Frontal cortex (tissue), 4 donors: ENCODE results near the gene PIK3IP1. TPM values are rescaled to one million over a fixed set of nuclear protein-coding genes. Genes with fewer than 3 reads are reported as not detected.

Experiments
- DNase-seq, 2 donors: peaks; one replicate each; pipeline ENCODE4 v3.0.0; 2012; ENCODE audit warnings: low spot score in 2 of 2
- FAIRE-seq: peaks from 2 replicates; lab custom pipeline; 2012; peaks lifted over from hg19 to GRCh38; lab: Jason Lieb, UNC
- total RNA-seq: library from RNA; depleted of rRNA; stranded (reverse); fragments of >200 nt; gene quantifications from one replicate; pipeline ENCODE4 v1.2.3, GENCODE V29; 2014
- donor health status: control.
- donor health status: control.
- donor health status: control.

PIK3IP1 gene
- total RNA-seq, 1 donor from 2014 or later: 20.8 TPM

DNA sequence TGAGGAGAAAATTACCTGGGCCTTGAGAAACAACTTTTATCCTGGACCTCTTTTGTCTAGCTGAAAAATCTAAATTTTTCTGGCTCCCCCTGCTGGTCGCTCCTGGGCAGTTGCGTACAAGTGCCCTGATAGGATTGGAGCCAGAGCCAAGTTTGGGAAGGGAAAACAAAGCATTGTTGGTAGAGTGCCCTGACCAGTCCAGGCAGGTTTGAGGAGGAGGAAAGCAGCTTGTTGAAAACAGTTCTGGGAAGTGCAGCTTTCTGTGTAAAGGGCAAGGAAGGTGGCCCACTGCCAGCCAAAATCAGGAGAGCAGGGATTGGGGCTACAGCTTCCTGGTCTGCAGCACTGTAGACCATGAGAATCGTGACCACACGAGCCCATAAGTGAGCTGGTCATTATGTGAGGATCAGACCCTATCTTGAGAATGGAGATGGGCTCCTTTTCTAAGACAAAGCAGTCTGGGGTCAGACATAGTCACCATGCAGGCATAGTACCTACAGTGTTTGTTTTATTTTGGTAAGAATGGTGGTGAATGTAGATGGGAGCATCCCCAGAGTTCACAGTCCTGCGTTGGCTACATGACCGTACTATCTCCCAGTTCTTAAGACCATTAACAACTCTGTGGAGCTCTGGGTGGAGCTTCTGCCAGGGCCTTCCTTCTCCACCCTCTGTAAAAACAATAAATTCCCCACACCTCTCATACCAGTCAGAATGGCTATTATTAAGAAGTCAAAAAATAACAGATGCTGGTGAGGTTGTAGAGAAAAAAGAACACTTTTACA is 21.3 kb upstream of the PIK3IP1 start:
- FAIRE-seq (no peak), DNase-seq (peak; percentile 37 to 73)

DNA sequence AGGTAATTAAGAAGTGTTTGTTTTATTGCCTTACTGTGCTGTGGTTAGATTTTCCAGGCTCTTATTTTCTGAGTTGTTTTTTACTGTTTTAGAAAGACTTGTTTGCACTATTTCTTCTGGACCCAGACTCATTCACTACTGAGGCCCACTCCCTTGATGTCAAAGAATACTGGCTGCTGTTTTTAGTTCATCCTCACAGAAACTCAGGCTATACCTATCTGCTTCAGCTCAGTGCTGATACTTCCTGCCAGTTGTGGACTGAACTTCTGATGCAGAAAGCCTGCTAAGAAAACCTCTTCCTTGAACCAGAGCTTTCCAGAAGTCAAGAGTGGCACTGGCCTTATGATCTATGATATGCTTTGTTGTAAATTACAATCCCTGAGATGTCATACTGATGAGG is 15.9 kb upstream of the PIK3IP1 start:
- no peak for DNase-seq
- FAIRE-seq: no peak

DNA sequence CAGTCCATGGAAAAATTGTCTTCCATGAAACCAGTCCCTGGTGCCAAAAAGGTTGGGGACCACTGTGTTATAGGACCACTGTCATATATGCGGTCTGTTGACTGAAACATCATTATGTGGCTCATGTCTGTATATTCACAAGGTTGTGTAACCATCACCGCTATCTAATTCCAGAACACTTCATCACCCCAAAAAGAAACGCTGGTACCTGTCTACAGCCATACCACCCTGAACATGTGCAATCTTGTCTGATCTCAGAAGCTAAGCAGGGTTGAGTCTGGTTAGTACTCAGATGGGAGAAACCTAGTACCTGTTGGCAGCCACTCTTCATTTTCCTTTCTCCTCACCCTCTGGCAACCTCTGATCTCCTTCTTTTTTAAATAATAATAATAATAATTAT is 12.9 kb upstream of the PIK3IP1 start:
- DNase-seq: no peak
- FAIRE-seq: no peak

DNA sequence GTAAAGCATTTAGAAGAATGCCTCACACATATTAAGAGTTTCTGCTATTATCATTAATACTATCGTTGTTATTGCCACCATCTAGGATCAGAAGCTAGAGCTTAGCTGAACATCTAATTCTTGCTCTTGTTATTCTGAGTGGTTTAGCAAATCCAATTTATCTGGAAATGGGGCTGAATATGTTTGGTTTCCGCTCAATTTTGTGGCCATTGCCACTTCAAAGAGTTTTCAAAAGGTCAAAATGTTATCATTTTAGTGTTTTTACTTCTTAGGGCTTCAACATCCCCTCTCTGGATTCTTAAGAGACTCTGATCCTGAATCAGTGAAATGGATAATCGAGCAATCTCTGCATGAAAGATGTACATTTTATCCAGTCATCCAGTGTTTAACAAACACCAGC is 10.2 kb upstream of the PIK3IP1 start:
- FAIRE-seq (no peak), DNase-seq (no peak)

DNA sequence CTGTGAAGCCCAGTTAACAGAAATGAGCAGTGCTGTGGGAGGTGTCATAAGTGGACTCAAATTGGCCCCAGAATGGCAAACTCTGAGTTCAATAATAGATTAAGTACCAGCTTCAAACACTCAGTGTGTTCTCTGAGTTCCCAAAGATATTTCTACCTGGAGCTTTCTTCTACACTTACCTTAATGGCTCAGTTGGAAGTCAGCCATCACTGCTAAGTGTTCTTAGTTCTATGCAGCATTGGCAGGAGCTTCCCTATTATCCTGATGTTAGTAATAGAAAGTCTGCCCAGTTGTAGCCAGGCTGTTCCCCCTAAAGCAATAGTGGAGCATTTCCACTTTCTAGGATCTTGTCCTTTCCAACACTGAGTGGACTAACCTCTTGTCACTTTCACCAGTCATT is 9.7 kb upstream of the PIK3IP1 start:
- FAIRE-seq: no peak
- DNase-seq: no peak

DNA sequence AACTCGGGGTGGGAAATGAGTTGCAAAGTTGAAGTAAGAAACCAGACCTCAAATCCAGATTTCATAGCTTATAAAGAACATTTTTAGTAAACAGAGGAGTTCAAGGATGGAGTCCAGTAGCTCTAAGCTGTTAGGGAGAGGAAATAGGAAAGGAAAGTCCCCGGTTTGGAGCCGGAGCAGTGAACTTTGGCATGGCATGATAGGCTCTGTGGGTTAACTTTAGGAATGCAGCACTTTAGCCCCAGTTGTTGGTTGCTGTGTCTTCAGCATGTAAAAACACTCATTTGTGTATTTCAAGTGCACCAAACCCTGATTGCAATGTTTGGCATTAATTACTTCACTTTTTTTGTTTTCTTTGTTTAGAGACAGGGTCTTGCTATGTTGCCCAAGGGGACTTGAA is 8.6 kb upstream of the PIK3IP1 start:
- DNase-seq: no peak
- FAIRE-seq: no peak

DNA sequence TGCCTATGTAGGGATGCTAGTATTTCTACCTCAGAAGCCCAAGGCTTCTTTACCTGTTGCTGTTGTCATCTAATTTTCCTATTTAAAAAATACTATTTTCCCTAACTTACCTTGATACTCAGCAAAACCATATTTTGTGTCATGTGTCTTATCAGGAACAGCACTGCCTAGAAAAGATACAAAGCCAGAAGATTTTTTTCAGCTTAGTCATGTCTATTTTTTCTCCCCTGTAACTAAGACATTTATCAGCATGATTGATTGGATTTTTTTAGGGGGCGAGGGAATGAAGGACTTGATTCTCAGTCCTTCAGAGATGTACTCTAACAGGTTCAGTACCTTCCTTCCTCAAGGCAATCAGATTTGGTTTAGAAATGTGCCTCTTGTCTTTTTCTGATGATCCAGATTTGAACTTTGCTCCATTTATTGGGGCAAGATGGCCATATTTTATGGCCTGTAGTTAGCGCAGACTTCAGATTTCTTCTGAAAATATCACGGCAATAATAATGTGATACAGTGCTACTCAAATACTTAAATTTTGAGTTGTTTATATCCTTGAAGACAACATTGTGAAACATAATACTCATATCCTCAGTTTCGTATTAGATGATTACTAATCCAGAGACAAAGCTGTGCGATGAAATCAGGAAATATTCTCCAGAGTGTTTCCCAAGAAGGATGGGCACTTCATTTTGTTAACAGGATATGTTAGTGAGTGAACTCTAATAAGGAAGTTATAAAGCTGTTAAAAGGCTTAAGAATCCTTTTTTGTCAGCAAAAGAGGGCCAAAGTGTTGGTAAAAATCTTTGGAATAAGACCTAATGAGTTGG is 3.8 kb upstream of the PIK3IP1 start:
- DNase-seq (no peak), FAIRE-seq (no peak)

DNA sequence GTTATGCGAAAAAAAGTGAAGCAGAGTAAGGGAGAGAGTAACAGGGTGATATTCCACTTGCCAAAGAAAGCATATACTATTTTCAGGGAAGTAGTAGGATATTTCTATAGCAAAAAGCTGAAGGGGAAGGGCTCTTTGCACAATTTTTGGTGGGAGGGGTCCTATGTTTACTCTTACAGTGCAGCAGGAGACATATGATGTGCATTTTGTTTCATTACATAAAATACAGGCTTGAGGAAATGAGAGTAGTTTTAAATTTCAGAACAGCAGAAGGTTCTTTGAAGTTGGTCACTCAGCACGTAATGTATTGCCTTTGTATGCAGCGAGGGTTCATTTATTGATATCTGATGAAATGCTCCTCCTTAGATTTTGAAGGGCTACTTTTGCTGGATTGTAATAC is 3.1 kb upstream of the PIK3IP1 start:
- FAIRE-seq: no peak
- DNase-seq: no peak

DNA sequence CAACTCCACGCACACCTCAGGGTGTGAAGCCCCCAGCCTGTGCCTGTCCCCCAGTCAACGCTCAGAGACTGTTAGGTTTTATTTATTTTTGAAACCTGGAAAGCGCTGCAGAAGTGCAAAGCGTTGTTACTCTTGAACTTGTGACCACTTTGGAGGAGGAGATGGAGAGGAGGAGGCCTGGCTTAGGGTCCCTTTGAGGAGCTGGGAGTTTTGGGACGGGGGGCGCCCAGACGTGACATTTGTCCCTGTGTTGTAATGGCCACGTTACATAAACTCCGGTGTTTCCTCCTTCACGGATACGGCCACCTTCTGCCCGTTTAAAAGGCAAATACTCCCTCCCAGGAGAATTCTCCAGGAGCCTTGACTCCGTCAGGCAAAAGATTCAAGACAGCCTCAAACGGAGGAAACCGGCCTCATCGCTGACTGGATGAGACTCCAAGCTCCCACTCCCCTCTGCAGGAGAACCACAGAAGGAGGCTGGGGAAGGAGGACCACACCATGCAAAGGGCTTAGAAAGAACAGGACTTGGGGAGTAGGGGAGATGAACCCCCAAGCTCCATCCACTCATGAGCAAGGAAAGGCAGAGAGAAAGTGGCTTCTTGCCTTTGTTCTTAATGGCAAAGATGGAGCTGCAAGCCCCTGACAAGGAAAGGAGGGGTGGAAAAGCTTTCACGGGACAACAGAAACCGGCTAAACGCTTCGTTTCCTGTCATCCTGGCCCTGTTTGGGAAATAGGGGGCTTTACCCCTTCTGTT is 630 bp downstream of the PIK3IP1 start:
- FAIRE-seq (no peak), DNase-seq (no peak)

DNA sequence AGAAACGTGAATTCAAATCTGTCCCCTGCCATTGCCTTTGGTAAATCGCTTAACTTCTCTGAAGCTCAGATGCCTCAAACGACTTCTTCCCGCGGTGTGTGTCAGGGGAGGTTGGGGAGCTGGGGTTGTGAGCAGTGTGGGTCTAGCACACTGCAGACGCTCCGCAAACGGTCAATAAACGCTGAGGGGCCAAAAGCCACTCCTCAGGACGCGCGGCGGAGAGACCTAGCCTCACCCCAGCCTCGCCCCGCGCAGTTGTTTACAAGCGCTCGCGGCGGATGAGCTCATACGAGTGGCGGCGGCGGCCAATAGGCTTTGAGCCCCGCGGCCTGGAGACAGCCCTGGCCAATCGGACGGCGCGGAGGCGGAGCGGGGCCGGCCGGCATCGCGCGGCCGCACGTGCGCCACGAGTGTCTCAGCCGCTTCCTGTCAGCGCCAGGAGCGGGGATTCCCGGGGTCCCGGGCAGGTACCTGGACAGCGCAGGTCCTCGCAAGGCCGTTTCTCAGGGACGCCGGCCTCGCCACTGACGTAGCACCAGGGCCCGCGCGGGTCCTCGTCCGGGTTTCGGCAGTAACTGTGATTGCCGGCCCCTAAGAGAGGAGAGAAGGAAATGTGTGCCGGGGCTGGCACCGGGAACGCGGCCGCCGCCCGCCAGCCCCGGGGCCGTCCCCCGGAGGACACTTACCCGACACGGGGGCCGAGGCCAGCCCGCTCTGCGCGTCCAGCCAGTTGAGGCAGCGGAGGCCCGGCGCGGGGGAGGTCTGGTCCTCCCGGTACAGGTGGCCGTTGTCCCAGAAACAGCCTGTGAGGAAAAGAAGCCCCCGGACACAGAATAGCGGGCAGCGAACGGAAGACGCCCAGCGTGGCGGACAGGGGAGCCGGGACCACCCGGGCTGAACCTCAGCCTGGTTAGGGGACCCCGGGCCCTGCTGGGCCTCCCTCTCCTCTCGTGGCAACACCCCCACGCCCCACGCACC is 1.5 kb downstream of the PIK3IP1 start:
- FAIRE-seq (no peak), DNase-seq (peak; percentile 87 to 94)

DNA sequence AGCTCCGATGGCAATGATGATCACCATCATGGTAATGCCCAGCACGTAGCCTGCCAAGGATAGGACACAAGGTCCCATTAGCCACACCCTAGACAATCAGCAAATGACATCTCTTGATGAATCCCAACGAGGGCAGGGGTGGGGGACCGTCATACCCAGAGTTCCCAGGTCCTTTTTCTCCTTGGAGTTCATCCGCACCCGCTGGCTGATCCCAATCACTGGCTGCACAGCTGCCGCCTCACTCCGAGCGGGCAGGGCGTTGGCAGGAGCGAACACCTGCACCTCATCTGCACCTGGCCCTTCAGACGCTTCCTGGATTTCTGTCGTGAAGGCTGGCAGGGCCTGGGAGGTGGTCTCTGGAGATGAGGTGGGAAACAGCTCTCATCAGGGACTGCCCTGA is 2.9 kb downstream of the PIK3IP1 start:
- DNase-seq (no peak), FAIRE-seq (no peak)

DNA sequence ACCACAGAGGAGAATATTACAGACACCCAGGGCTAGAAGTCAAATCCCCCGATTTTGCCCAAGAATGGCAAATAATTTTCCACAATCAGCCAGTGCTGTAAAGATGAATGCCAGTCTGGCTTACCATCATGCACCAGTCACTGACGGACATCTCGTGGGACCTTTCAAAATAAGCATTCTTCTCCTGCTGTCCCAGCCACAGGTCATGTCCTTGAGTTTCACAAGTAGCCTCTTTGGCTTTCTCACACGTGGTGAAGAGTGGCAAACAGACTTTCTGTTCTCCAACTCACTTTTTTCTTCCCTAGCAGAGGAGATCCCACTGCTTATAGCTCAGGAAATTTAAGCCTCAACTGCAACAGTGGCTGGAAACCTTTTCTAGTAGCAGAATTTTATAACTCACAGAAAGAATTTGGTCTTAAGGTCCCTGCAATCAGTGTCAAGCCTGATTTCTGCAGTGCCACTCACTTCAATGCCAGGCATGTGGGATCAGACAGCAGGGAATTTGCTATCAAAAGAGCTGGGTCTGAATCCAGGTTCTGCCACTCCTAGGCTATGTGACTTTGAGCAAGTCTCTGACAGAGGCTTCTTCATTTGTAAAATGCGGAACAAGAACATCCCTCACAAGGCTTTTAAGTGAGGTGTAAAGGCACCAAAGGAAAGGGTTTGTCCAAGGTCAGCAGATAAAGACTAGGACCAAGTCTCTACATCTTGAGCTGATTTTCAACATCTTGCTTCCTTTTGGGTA is 3.6 kb downstream of the PIK3IP1 start:
- DNase-seq (no peak), FAIRE-seq (no peak)

DNA sequence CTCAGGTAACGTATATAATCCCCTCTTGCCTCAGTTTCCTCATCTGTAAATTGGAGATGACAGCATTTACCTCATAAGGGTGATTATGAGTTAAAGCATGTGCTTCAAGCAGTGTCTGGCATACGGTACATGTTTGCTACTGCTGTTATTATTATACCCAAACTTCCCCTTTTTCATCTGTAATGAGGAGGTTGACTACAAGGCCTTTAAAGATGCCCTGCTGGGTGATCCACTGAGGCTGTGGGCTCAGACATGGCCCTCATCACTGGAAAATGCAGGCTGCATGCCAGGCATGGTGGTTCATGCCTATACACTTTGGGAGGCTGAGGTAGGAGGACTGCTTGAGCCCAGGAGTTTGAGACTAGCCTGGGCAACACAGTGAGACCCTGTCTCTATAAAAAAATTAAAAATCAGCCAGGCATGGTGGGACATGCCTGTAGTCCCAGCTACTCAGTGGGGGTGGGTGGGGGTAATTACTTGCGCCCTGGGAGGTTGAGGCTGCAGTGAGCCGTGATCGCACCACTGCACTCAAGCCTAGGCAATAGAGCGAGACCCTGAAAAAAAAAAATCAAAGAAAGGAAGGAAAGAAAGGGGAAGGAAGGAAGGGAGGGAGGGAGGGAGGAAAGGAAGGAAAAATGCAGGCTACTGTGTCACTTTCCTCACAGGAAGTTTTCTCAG is 4.3 kb downstream of the PIK3IP1 start:
- DNase-seq: no peak
- FAIRE-seq: no peak

DNA sequence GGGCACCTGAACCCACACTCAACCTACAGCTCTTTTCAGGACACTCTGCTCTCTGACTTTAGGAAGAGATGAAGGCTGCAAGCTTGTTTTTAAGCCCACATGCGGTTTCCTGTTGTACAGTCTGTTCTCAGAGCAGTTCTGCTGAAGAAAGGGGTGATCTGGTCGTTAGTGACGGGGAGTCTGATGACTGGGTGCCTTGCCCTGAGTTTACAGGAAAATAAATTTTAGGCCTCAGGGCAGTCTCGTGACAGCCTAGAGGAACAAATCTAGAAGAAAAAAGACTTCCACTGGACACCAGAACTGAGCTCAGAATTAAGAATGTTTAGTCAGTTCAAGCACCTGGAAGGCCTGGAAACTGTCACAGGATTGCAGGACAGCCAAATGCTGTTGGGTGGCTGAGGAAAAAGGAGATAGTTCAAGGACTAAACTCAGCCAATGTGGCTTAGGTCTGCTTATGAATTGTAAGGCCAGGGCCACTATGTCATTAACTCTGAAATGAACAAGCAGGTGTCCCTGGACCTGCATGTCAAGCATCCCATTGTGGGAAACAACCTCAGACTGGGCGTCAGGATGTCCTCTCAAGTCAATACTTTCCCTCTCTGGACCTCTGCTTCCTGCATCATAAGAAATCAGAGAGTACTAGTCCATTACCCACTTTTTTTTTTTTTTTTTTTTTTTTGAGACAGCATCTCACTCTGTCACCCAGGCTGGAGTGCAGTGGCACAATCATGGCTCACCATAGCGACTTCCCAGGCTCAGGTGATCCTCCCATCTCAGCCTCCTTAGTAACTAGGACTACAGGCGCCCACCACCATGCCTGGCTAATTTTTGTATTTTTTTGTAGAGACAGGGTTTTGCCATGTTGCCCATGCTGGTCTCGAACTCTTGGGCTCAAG is 5.7 kb downstream of the PIK3IP1 start:
- DNase-seq (no peak), FAIRE-seq (no peak)

DNA sequence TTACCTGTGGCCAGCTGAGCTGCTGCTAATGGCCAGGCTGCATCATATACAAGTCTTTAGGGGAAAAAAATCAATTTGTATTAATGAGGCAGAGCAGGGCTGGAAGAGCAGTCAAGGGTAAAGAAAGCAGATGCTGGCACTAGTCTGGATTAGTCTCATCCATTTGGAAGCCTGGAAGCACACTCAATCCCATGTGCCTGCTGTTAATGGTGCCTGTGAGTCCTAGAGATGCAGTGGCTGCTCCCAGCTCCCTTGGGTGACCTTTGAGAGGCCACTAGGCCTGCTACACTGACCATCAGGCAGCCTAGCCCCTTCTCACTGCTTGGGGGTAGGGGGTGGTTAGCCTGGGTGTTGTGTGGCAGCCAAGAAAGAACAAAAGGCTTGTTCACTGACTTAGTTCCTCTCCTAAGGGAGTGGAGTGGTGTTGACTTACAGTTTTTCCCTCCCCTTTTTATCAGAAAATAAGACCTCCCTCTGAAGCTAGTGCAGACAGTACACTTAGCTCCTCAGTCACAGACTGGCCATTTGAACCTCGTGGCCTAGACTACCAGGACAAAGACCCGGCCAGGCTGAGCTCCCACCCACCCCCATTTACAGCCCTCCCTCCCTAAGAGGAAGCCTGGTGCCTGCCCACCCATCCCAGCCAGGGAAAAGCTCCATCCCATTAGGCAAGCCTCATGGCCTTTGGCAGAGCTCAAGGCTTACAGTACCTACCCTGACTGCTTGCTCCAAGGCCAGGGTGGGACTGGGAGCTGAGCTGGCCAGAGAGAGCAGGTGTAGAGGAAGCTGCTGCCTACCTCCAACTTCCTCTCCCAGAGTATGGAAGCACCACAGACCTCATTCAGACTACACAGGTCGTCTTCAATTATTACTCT is 7.8 kb downstream of the PIK3IP1 start:
- FAIRE-seq: no peak
- no peak for DNase-seq

DNA sequence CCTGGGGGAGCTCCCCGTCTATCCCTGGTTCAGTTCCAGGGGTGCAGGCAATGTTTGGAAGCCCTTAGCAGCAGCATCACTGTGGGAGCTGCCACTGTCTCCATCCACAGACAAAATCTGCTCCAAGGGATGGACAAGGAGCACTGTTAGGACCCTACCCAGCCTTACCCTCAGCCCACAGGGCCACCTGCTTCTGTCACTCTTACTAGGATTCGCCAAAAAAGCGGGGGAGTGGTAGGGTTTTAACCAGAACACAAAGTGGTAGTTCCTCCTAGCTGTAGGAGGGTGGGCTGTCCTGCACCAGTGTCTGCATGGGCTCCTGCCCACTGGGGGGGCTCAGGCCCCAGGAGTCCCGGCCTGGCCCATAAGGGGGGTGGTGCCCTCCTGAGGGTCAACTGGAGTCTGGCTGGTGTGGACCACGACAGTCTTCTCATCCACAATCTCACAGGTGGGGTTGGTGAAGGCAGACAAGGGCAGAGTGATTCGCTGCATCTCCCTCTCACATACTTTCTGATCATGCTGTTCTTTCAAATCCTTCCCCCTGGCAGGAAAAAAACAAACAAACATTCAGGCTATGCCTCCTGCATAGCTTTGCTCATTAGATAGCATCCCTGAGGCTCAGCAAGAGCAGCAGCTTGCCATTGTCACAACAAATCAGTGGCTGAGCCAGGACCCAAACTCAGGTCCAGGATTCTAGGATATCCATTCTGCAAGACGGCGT is 9.4 kb downstream of the PIK3IP1 start:
- FAIRE-seq: no peak
- no peak for DNase-seq
